A549 (cell line): ENCODE results near the gene RSAD1. TPM values are rescaled to one million over a fixed set of nuclear protein-coding genes. Genes with fewer than 3 reads are reported as not detected.

Experiments
- ATAC-seq, 2 experiments: fragments of 200-7000 bp in 1 of 2; fragments of >200 bp in 1 of 2; cut with Nextera tagmentation in 1 of 2; cut with Tn5 transposase in 1 of 2; 3 replicates each; pipeline versions ENCODE4 v1.8.0 to v1.9.1; 2018 to 2020; ENCODE audit warnings: mild to moderate bottlenecking in 1 of 2, moderate library complexity in 1 of 2
- CTCF ChIA-PET: fragments of 300-600 bp; sonication (Branson Sonifier 250); formaldehyde crosslinking; extraction: SDS; loops from one replicate; lab custom pipeline; 2021; ENCODE audit warnings: antibody characterized with exemption, inconsistent platforms; lab: Yijun Ruan, JAX
- POLR2A ChIA-PET: fragments of 350-600 bp; formaldehyde crosslinking; extraction: SDS; loops from one replicate; lab custom pipeline; 2021; ENCODE audit warnings: antibody characterized with exemption, inconsistent platforms; lab: Yijun Ruan, JAX
- DNase-seq, 2 experiments: peaks; one replicate each; pipeline versions ENCODE4 v3.0.0 to v3.0.0-alpha.2; 2011 to 2016; ENCODE audit warnings: low read depth in 1 of 2, low spot score in 1 of 2
- FAIRE-seq: peaks from 2 replicates; lab custom pipeline; 2011; peaks lifted over from hg19 to GRCh38; lab: Jason Lieb, UNC
- H3K27ac ChIP-seq, 2 experiments: fragments of >200 bp; sonication (Bioruptor Twin); formaldehyde crosslinking; 3 replicates each; pipeline ENCODE4 v1.5.1; 2016 to 2017
- H3K4me1 ChIP-seq: fragments of >200 bp; sonication (Bioruptor Twin); formaldehyde crosslinking; 3 replicates; pipeline ENCODE4 v1.6.1; 2016
- H3K4me2 ChIP-seq: fragments of >200 bp; sonication (Bioruptor Twin); formaldehyde crosslinking; 3 replicates; pipeline ENCODE4 v1.6.1; 2016
- H3K4me3 ChIP-seq: fragments of >200 bp; sonication (Bioruptor Twin); formaldehyde crosslinking; 3 replicates; pipeline ENCODE4 v1.5.1; 2016
- H3K9me3 ChIP-seq: fragments of >200 bp; sonication (Bioruptor Twin); formaldehyde crosslinking; 3 replicates; pipeline ENCODE4 v1.6.1; 2016
- BHLHE40 ChIP-seq: IDR thresholded peaks from 2 replicates; pipeline ENCODE4 v1.6.1; 2012; ENCODE audit warnings: low read depth, low read length, inconsistent platforms
- CTCF ChIP-seq: fragments of >200 bp; sonication (Bioruptor Twin); formaldehyde crosslinking; IDR thresholded peaks from 3 replicates; pipeline ENCODE4 v1.5.1; 2016
- EHF ChIP-seq: fragments of 250-450 bp; sonication (Bioruptor Pico); IDR thresholded peaks from 2 replicates; pipeline ENCODE4 v1.5.0; 2020; ENCODE audit warnings: mild to moderate bottlenecking
- ELK1 ChIP-seq: fragments of 150-350 bp; IDR thresholded peaks from 2 replicates; pipeline ENCODE4 v1.6.1; 2014; ENCODE audit warnings: low read depth, mild to moderate bottlenecking, low read length
- HDAC2 ChIP-seq: fragments of 200-600 bp; sonication (generic); IDR thresholded peaks from 2 replicates; pipeline ENCODE4 v1.6.1; 2016
- HEYL ChIP-seq: fragments of 250-450 bp; sonication (Bioruptor Pico); IDR thresholded peaks from 2 replicates; pipeline ENCODE4 v1.8.0; 2021; ENCODE audit warnings: mild to moderate bottlenecking, moderate library complexity
- KDM1A ChIP-seq: fragments of 200-600 bp; sonication (generic); IDR thresholded peaks from 2 replicates; pipeline ENCODE4 v1.6.1; 2016; ENCODE audit warnings: low read depth, mild to moderate bottlenecking
- KDM5A ChIP-seq: fragments of 200-600 bp; sonication (generic); IDR thresholded peaks from 2 replicates; pipeline ENCODE4 v1.6.1; 2016; ENCODE audit warnings: antibody characterized with exemption, mild to moderate bottlenecking
- MAZ ChIP-seq: fragments of 150-350 bp; IDR thresholded peaks from 2 replicates; pipeline ENCODE4 v1.6.1; 2014; ENCODE audit warnings: antibody characterized with exemption, low read depth, low read length, borderline replicate concordance
- PHF8 ChIP-seq: fragments of 200-600 bp; sonication (generic); IDR thresholded peaks from 2 replicates; pipeline ENCODE4 v1.6.1; 2016; ENCODE audit warnings: low read depth, mild to moderate bottlenecking, antibody characterized with exemption, moderate library complexity, borderline replicate concordance
- RAD21 ChIP-seq, 2 experiments: fragments of >200 bp in 1 of 2; sonication (Bioruptor Twin) in 1 of 2; formaldehyde crosslinking in 1 of 2; IDR thresholded peaks in 1 of 2; conservative IDR thresholded peaks in 1 of 2; 2 replicates in 1 of 2; 3 replicates in 1 of 2; pipeline ENCODE4 v1.6.1; 2012 to 2018; ENCODE audit warnings: inconsistent platforms in 1 of 2
- RCOR1 ChIP-seq: fragments of 150-350 bp; IDR thresholded peaks from 2 replicates; pipeline ENCODE4 v1.6.1; 2014; ENCODE audit warnings: antibody characterized with exemption, low read length, low read depth
- RNF2 ChIP-seq: fragments of 200-600 bp; sonication (generic); IDR thresholded peaks from 2 replicates; pipeline ENCODE4 v1.6.1; 2016; ENCODE audit warnings: low read depth, mild to moderate bottlenecking, antibody characterized with exemption, moderate library complexity, borderline replicate concordance
- SMC3 ChIP-seq: fragments of >200 bp; sonication (Bioruptor Twin); formaldehyde crosslinking; IDR thresholded peaks from 3 replicates; pipeline ENCODE4 v1.6.1; 2018; ENCODE audit warnings: inconsistent platforms
- SREBF2 ChIP-seq: fragments of 450-650 bp; IDR thresholded peaks from 2 replicates; pipeline ENCODE4 v1.6.1; 2014; ENCODE audit warnings: mild to moderate bottlenecking, moderate library complexity
- ZFP36 ChIP-seq: fragments of 450-650 bp; IDR thresholded peaks from 2 replicates; pipeline ENCODE4 v1.6.1; 2014; ENCODE audit warnings: borderline replicate concordance; ENCODE audit not compliant: partially characterized antibody
- ZNF302 ChIP-seq: fragments of 250-450 bp; sonication (Bioruptor Pico); IDR thresholded peaks from 2 replicates; pipeline ENCODE4 v1.9.0; 2021; ENCODE audit warnings: inconsistent platforms, mild to moderate bottlenecking, moderate library complexity
- WGBS: methylation state at CpG from one replicate; pipeline ENCODE4 v1.1.6; 2017; ENCODE audit errors: missing lambda C conversion rate; 5-methylcytosine and 5-hydroxymethylcytosine counted together
- polyA plus RNA-seq, 4 experiments: library from polyadenylated mRNA; depleted of rRNA in 3 of 4; stranded (reverse); fragments of >200 nt; fragmentation: RNase III in 1 of 4; extraction: RNeasy Plus Mini Kit Qiagen cat#74134 plus additional on column Dnase treatment in 1 of 4; gene quantifications; 2 replicates in 3 of 4; 3 replicates in 1 of 4; pipeline ENCODE4 v1.2.3, GENCODE V29; 2011 to 2017
- TF ChIP-seq, protein P1 (sequence below): IDR thresholded peaks from 2 replicates; pipeline ENCODE4 v1.6.1; 2012
- TF ChIP-seq, protein P2 (sequence below): fragments of 200-600 bp; sonication (generic); IDR thresholded peaks from 2 replicates; pipeline ENCODE4 v1.6.1; 2016; ENCODE audit warnings: antibody characterized with exemption, mild to moderate bottlenecking, moderate library complexity
- TF ChIP-seq, protein P3 (sequence below): fragments of 450-650 bp; IDR thresholded peaks from 2 replicates; pipeline ENCODE4 v1.6.1; 2014; ENCODE audit warnings: antibody characterized with exemption

RSAD1 gene
- polyA plus RNA-seq, 2 of the 4 experiments (the other 2 are of a cell fraction) = 38.2 to 42.0 TPM

GRCh38 chr17:50444841-50445715, 33.6 kb upstream of the RSAD1 start:
- ChIA-PET CTCF (interaction anchor here (1.0 to 3.0 kb wide), 7 partner anchors 10 to 48 kb away, joined by 3 to 16 read pairs (median 4); partner anchors contain the start of genes ACSF2 and LRRC59), POLR2A (no interaction called here)
- TF ChIP-seq RNF2 (no peak), CTCF (no peak), HDAC2 (no peak), HEYL (CRISPR knock-in tag) (no peak), EHF (no peak), PHF8 (no peak), SREBF2 (no peak), BHLHE40 (no peak), KDM1A (no peak), RAD21 (conservative IDR thresholded peaks at IDR 0.05 in 1 of 2, IDR thresholded peaks at IDR 0.05 in 1 of 2) (no peak), MAZ (no peak), ZNF302 (CRISPR knock-in tag) (no peak), KDM5A (no peak), RCOR1 (no peak), ZFP36 (no peak), ELK1 (no peak), SMC3 (no peak)
- TF ChIP-seq, protein P1, sequence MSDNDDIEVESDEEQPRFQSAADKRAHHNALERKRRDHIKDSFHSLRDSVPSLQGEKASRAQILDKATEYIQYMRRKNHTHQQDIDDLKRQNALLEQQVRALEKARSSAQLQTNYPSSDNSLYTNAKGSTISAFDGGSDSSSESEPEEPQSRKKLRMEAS = no peak
- TF ChIP-seq, protein P2, sequence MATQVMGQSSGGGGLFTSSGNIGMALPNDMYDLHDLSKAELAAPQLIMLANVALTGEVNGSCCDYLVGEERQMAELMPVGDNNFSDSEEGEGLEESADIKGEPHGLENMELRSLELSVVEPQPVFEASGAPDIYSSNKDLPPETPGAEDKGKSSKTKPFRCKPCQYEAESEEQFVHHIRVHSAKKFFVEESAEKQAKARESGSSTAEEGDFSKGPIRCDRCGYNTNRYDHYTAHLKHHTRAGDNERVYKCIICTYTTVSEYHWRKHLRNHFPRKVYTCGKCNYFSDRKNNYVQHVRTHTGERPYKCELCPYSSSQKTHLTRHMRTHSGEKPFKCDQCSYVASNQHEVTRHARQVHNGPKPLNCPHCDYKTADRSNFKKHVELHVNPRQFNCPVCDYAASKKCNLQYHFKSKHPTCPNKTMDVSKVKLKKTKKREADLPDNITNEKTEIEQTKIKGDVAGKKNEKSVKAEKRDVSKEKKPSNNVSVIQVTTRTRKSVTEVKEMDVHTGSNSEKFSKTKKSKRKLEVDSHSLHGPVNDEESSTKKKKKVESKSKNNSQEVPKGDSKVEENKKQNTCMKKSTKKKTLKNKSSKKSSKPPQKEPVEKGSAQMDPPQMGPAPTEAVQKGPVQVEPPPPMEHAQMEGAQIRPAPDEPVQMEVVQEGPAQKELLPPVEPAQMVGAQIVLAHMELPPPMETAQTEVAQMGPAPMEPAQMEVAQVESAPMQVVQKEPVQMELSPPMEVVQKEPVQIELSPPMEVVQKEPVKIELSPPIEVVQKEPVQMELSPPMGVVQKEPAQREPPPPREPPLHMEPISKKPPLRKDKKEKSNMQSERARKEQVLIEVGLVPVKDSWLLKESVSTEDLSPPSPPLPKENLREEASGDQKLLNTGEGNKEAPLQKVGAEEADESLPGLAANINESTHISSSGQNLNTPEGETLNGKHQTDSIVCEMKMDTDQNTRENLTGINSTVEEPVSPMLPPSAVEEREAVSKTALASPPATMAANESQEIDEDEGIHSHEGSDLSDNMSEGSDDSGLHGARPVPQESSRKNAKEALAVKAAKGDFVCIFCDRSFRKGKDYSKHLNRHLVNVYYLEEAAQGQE = no peak
- TF ChIP-seq, protein P3, sequence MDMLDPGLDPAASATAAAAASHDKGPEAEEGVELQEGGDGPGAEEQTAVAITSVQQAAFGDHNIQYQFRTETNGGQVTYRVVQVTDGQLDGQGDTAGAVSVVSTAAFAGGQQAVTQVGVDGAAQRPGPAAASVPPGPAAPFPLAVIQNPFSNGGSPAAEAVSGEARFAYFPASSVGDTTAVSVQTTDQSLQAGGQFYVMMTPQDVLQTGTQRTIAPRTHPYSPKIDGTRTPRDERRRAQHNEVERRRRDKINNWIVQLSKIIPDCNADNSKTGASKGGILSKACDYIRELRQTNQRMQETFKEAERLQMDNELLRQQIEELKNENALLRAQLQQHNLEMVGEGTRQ = no peak
- Histone ChIP-seq H3K4me2 (no peak overlapping the region), H3K27ac (no peak overlapping the region), H3K9me3 (no peaks in the 10 kb centered on the region), H3K4me3 (no peak overlapping the region), H3K4me1 (no peaks in the 10 kb centered on the region)
- FAIRE-seq = no peak
- WGBS = 90% methylated on average over 6 of the region's 6 CpGs
- ATAC-seq = no peak
- no peak for DNase-seq
